ENCODE measurements around the gene PROM1. TPM values are rescaled to one million over a fixed set of nuclear protein-coding genes. Genes with fewer than 3 reads are reported as not detected.

Gene PROM1
- total RNA-seq, 2 donors from 2014 or later, result 5.2 to 8.1 TPM

GRCh38 chr4:15996773-15997172 is 87.0 kb downstream of the PROM1 start:
- Histone ChIP-seq H3K27ac (no peak overlapping the region), H3K4me3 (no peak overlapping the region), H3K36me3 (no peaks in the 10 kb centered on the region), H3K27me3 (no peaks in the 10 kb centered on the region), H3K9me3 (no peaks in the 10 kb centered on the region), H3K4me1 (peaks cover 0 to 3% of the 10 kb centered on the region in 2 donors)
- no peak for DNase-seq (ENCODE audit: low spot score)
- TF ChIP-seq CTCF (IDR thresholded peaks at IDR 0.05), result no peak

- Histone ChIP-seq H3K27ac (no peak overlapping the region), H3K9me3 (no peaks in the 10 kb centered on the region), H3K4me3 (no peak overlapping the region), H3K27me3 (no peaks in the 10 kb centered on the region), H3K4me1 (no peaks in the 10 kb centered on the region), H3K36me3 (no peaks in the 10 kb centered on the region)
- no peak for DNase-seq (ENCODE audit: low spot score)
- TF ChIP-seq CTCF (IDR thresholded peaks at IDR 0.05), result no peak
These were observed 88.0 kb downstream of the PROM1 start for GRCh38 chr4:15995826-15996225.

GRCh38 chr4:15992167-15992485 is 91.7 kb downstream of the PROM1 start:
- no peak overlapping the region for H3K4me3 ChIP-seq
- TF ChIP-seq CTCF (IDR thresholded peaks at IDR 0.05), result no peak
- no peaks in the 10 kb centered on the region for H3K27me3 ChIP-seq
- no peaks in the 10 kb centered on the region for H3K36me3 ChIP-seq
- H3K27ac ChIP-seq, result no peak overlapping the region
- H3K9me3 ChIP-seq, result no peaks in the 10 kb centered on the region
- DNase-seq (ENCODE audit: low spot score), result no peak
- no peaks in the 10 kb centered on the region for H3K4me1 ChIP-seq

GRCh38 chr4:15990570-15991285 is 93.1 kb downstream of the PROM1 start:
- Histone ChIP-seq H3K27ac (no peak overlapping the region), H3K4me1 (no peaks in the 10 kb centered on the region), H3K4me3 (no peak overlapping the region), H3K9me3 (no peaks in the 10 kb centered on the region), H3K27me3 (no peaks in the 10 kb centered on the region), H3K36me3 (no peaks in the 10 kb centered on the region)
- no peak for TF ChIP-seq CTCF (IDR thresholded peaks at IDR 0.05)
- no peak for DNase-seq (ENCODE audit: low spot score)

GRCh38 chr4:15989424-15989823 is 94.4 kb downstream of the PROM1 start:
- H3K27ac ChIP-seq, result no peak overlapping the region
- no peak for TF ChIP-seq CTCF (IDR thresholded peaks at IDR 0.05)
- no peak for DNase-seq (ENCODE audit: low spot score)
- no peaks in the 10 kb centered on the region for H3K27me3 ChIP-seq
- H3K4me1 ChIP-seq, result no peaks in the 10 kb centered on the region
- no peaks in the 10 kb centered on the region for H3K9me3 ChIP-seq
- no peaks in the 10 kb centered on the region for H3K36me3 ChIP-seq
- no peak overlapping the region for H3K4me3 ChIP-seq

- Histone ChIP-seq H3K4me1 (no peaks in the 10 kb centered on the region), H3K27ac (no peak overlapping the region), H3K36me3 (no peaks in the 10 kb centered on the region), H3K4me3 (no peak overlapping the region), H3K27me3 (no peaks in the 10 kb centered on the region), H3K9me3 (no peaks in the 10 kb centered on the region)
- no peak for DNase-seq (ENCODE audit: low spot score)
- no peak for TF ChIP-seq CTCF (IDR thresholded peaks at IDR 0.05)
These were observed 95.6 kb downstream of the PROM1 start for GRCh38 chr4:15988222-15988621.
